Keratinocyte (primary cell): ENCODE results near the gene CCDC80. TPM values are rescaled to one million over a fixed set of nuclear protein-coding genes. Genes with fewer than 3 reads are reported as not detected.

Experiments
- DNase-seq: peaks from one replicate; pipeline ENCODE4 v3.0.0-alpha.2; 2011; ENCODE audit warnings: low read depth, missing footprints, low spot score
- FAIRE-seq: peaks from 2 replicates; lab custom pipeline; 2011; peaks lifted over from hg19 to GRCh38; lab: Jason Lieb, UNC
- H2AFZ ChIP-seq: 2 replicates; pipeline ENCODE4 v1.6.0; 2012; ENCODE audit warnings: low read length, control low read depth, inconsistent platforms; ENCODE audit not compliant: control insufficient read depth
- H3K27ac ChIP-seq: 2 replicates; pipeline ENCODE4 v1.5.1; 2011; ENCODE audit warnings: low read length; ENCODE audit not compliant: control insufficient read depth, insufficient read depth
- H3K27me3 ChIP-seq: 3 replicates; pipeline ENCODE4 v1.6.0; 2011; ENCODE audit warnings: low read length; ENCODE audit not compliant: control insufficient read depth, insufficient read depth; ENCODE audit errors: extremely low read depth
- H3K36me3 ChIP-seq, 2 experiments: 2 replicates in 1 of 2; 3 replicates in 1 of 2; pipeline ENCODE4 v1.5.1; 2011; ENCODE audit warnings: low read length in 2 of 2, mild to moderate bottlenecking in 1 of 2; ENCODE audit not compliant: control insufficient read depth in 2 of 2, insufficient read depth in 2 of 2; ENCODE audit errors: extremely low read depth in 1 of 2
- H3K4me1 ChIP-seq: 3 replicates; pipeline ENCODE4 v1.5.1; 2011; ENCODE audit warnings: low read length; ENCODE audit not compliant: control insufficient read depth, insufficient read depth; ENCODE audit errors: extremely low read depth
- H3K4me2 ChIP-seq: 3 replicates; pipeline ENCODE4 v1.6.0; 2011; ENCODE audit warnings: low read depth, low read length; ENCODE audit not compliant: control insufficient read depth, insufficient read depth; ENCODE audit errors: extremely low read depth
- H3K4me3 ChIP-seq, 3 experiments: fragments of 200-600 bp in 1 of 3; sonication (generic) in 1 of 3; 2 replicates in 2 of 3; 3 replicates in 1 of 3; pipeline ENCODE4 v1.5.1; 2011 to 2016; ENCODE audit warnings: low read length in 3 of 3, mild to moderate bottlenecking in 3 of 3, control low read depth in 2 of 3, inconsistent platforms in 1 of 3, low read depth in 1 of 3, mixed read lengths in 1 of 3, mixed run types in 1 of 3, moderate library complexity in 1 of 3; ENCODE audit not compliant: control insufficient read depth in 2 of 3, insufficient read depth in 2 of 3; ENCODE audit errors: extremely low read depth in 1 of 3
- H3K79me2 ChIP-seq: 2 replicates; pipeline ENCODE4 v1.6.0; 2012; ENCODE audit warnings: low read length; ENCODE audit not compliant: control insufficient read depth, insufficient read depth
- H3K9ac ChIP-seq: 3 replicates; pipeline ENCODE4 v1.6.0; 2011; ENCODE audit warnings: low read length; ENCODE audit not compliant: control insufficient read depth, insufficient read depth; ENCODE audit errors: extremely low read depth
- H3K9me1 ChIP-seq: 3 replicates; pipeline ENCODE4 v1.6.0; 2011; ENCODE audit warnings: low read length; ENCODE audit not compliant: control insufficient read depth, insufficient read depth; ENCODE audit errors: extremely low read depth
- H3K9me3 ChIP-seq: 2 replicates; pipeline ENCODE4 v1.5.1; 2012; ENCODE audit warnings: low read depth, low read length; ENCODE audit not compliant: control insufficient read depth
- H4K20me1 ChIP-seq: 3 replicates; pipeline ENCODE4 v1.6.0; 2011; ENCODE audit warnings: low read length; ENCODE audit not compliant: control insufficient read depth, insufficient read depth; ENCODE audit errors: extremely low read depth
- CTCF ChIP-seq, 3 experiments: IDR thresholded peaks in 1 of 3; conservative IDR thresholded peaks in 1 of 3; optimal IDR thresholded peaks in 1 of 3; 2 replicates in 2 of 3; 3 replicates in 1 of 3; pipeline versions ENCODE3 to v1.5.1; 2011; ENCODE audit warnings: low read length in 3 of 3, mild to moderate bottlenecking in 3 of 3, moderate library complexity in 2 of 3, control low read depth in 1 of 3, inconsistent platforms in 1 of 3; ENCODE audit not compliant: insufficient read depth in 2 of 3; ENCODE audit errors: extremely low read depth in 1 of 3
- EZH2 ChIP-seq: IDR thresholded peaks from one replicate; pipeline ENCODE4 v1.6.1; 2012; ENCODE audit warnings: inconsistent platforms, mild to moderate bottlenecking, low read length, moderate library complexity
- dilution Hi-C: fragments of 300-500 bp; cut with MboI; formaldehyde crosslinking; loops from one replicate; pipeline ENCODE4 v1.7.0; 2020; ENCODE audit warnings: low sequenced_read_pairs; ENCODE audit not compliant: extremely low pct_ligation_motif_present
- polyA plus RNA-seq, 5 experiments: library from polyadenylated mRNA; depleted of rRNA in 3 of 5; stranded (reverse) in 3 of 5; stranded (forward) in 1 of 5; unstranded in 1 of 5; fragments of >200 nt; gene quantifications; 1 replicate in 1 of 5; 2 replicates in 3 of 5; 3 replicates in 1 of 5; pipeline versions ENCODE4 v1.2.1 to v1.2.3, GENCODE V29; 2011 to 2012; ENCODE audit warnings: missing spikeins in 2 of 5, low read depth in 1 of 5, low replicate concordance in 1 of 5

The CCDC80 gene
- polyA plus RNA-seq, 1 donor (not counting 4 experiments of a cell fraction or from before 2014, with no cell fraction given), result 12.8 TPM

- H3K9me1 ChIP-seq, result no peaks in the 10 kb centered on the region
- no peak for DNase-seq
- dilution Hi-C loops, result no loop called here
- no peaks in the 10 kb centered on the region for H3K27me3 ChIP-seq
- TF ChIP-seq EZH2, result no peak
- no peak for TF ChIP-seq CTCF (optimal IDR thresholded peaks at IDR 0.05 in 1 of 3, IDR thresholded peaks at IDR 0.05 in 1 of 3, conservative IDR thresholded peaks at IDR 0.05 in 1 of 3; ENCODE audit: extremely low read depth in 1 of 3, insufficient read depth in 2 of 3, low read length in 3 of 3)
- no peak overlapping the region for H3K4me2 ChIP-seq
- no peak overlapping the region for H2AFZ ChIP-seq
- H3K9me3 ChIP-seq, result no peaks in the 10 kb centered on the region
- H3K79me2 ChIP-seq, result no peaks in the 10 kb centered on the region
- H3K36me3 ChIP-seq, result no peaks in the 10 kb centered on the region
- no peak overlapping the region for H3K9ac ChIP-seq
- H3K4me3 ChIP-seq, result no peak overlapping the region
- peaks cover 13% of the 10 kb centered on the region for H3K4me1 ChIP-seq
- H4K20me1 ChIP-seq, result no peaks in the 10 kb centered on the region
- no peak for FAIRE-seq
- H3K27ac ChIP-seq, result no peak overlapping the region
These were observed 13.5 kb downstream of the CCDC80 start for GRCh38 chr3:112627419-112627818.

- Histone ChIP-seq H3K4me2 (no peak overlapping the region), H3K79me2 (no peaks in the 10 kb centered on the region), H4K20me1 (no peaks in the 10 kb centered on the region), H3K4me3 (no peak overlapping the region), H3K4me1 (peaks cover 5% of the 10 kb centered on the region), H3K9ac (no peak overlapping the region), H3K36me3 (no peaks in the 10 kb centered on the region), H3K27ac (no peak overlapping the region), H3K9me1 (no peaks in the 10 kb centered on the region), H2AFZ (no peak overlapping the region), H3K9me3 (no peaks in the 10 kb centered on the region), H3K27me3 (no peaks in the 10 kb centered on the region)
- DNase-seq (no peak), FAIRE-seq (no peak)
- TF ChIP-seq CTCF (optimal IDR thresholded peaks at IDR 0.05 in 1 of 3, IDR thresholded peaks at IDR 0.05 in 1 of 3, conservative IDR thresholded peaks at IDR 0.05 in 1 of 3; ENCODE audit: extremely low read depth in 1 of 3, insufficient read depth in 2 of 3, low read length in 3 of 3) (no peak), EZH2 (no peak)
- dilution Hi-C loops, result no loop called here
These were observed 17.2 kb downstream of the CCDC80 start for GRCh38 chr3:112623717-112624116.
